ENCODE data around the gene DDX17.
"Not testable (repeated sequence)": the region's sequence is repeated elsewhere in the genome, so short reads cannot be mapped to it uniquely, and the experiment has no call there.

DNA sequence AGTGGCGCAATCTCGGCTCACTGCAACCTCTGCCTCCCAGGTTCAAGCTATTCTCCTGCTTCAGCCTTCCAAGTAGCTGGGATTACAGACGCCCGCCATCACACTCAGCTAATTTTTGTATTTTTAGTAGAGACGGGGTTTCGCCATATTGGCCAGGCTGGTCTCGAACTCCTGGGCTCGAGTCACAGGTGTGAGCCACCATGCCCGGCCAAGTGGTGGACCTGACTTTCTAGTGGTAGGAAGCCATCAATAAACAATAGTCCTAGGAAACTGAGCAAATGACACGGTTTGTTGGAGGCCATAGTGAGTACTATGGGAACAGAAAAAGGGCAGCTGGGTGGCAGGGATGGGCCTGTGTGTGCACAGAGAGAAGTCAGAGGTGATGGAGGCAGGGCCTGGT lies 35.9 kb downstream of the DDX17 start:
- not testable (repeated sequence) for TF ChIP-seq CTCF (conservative IDR thresholded peaks at IDR 0.05); ZFX (IDR thresholded peaks at IDR 0.05)
